ENCODE results near the gene LHFPL2.

LHFPL2 gene

GRCh38 chr5:78447775-78448424 lies 200.7 kb downstream of the LHFPL2 start:
- no peak overlapping the region for H3K4me3 ChIP-seq (ENCODE audit: low read depth, low read length)
- no peak for TF ChIP-seq CTCF (IDR thresholded peaks at IDR 0.05; ENCODE audit: low read depth, low read length, missing control alignments)
- no peak for DNase-seq (ENCODE audit: low read depth)

All from GM12864 (cell line).